Neutrophil (primary cell): ENCODE results near the gene RASA1.

Experiments used
- H3K27ac ChIP-seq: fragments of 200-600 bp; sonication (generic); 2 replicates; pipeline ENCODE4 v1.5.1; 2016; ENCODE audit warnings: mild to moderate bottlenecking, moderate library complexity
- H3K27me3 ChIP-seq: fragments of 200-600 bp; sonication (generic); 2 replicates; pipeline ENCODE4 v1.6.0; 2016; ENCODE audit warnings: mild to moderate bottlenecking
- H3K36me3 ChIP-seq: fragments of 200-600 bp; sonication (generic); 2 replicates; pipeline ENCODE4 v1.5.1; 2017
- H3K4me1 ChIP-seq, 2 experiments: fragments of 200-600 bp in 1 of 2; sonication (generic) in 1 of 2; 1 replicate in 1 of 2; 2 replicates in 1 of 2; pipeline versions ENCODE4 v1.5.1 to v1.6.1; 2013 to 2016; ENCODE audit warnings: low read depth in 1 of 2, low read length in 1 of 2, mild to moderate bottlenecking in 1 of 2, moderate library complexity in 1 of 2; ENCODE audit not compliant: control insufficient read depth in 1 of 2, insufficient read depth in 1 of 2
- H3K4me3 ChIP-seq, 2 experiments: fragments of 200-600 bp in 1 of 2; sonication (generic) in 1 of 2; 1 replicate in 1 of 2; 2 replicates in 1 of 2; pipeline ENCODE4 v1.5.1; 2013 to 2016; ENCODE audit warnings: low read depth in 1 of 2, low read length in 1 of 2, mild to moderate bottlenecking in 1 of 2, moderate library complexity in 1 of 2
- H3K9me3 ChIP-seq: fragments of 200-600 bp; sonication (generic); 2 replicates; pipeline ENCODE4 v1.5.1; 2016
- TF ChIP-seq, protein P1 (sequence below): fragments of 200-600 bp; sonication (generic); IDR thresholded peaks from 2 replicates; pipeline ENCODE4 v1.5.1; 2016; ENCODE audit warnings: antibody characterized with exemption

Gene RASA1

DNA sequence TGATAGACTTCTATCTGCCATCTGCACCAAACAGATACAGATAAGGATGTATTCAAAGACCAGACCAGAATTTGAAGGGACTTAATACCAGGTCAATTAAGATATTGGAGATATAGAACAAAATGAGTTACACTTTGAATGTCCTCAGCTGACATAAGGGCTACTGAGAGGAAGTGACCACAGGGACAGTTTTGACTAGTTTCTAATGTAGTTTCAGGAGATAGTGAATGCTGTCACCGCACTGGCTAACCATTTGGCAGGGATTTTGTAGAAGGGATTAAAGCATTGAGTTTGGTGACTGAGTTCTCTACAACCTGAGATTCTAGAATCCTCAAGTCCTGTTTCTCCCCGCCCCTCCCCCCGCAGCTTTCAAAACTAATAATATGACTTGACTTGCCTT lies 122.4 kb downstream of the RASA1 start:
- H3K36me3 ChIP-seq: peaks cover 89% of the 10 kb centered on the region
- TF ChIP-seq, protein P1, sequence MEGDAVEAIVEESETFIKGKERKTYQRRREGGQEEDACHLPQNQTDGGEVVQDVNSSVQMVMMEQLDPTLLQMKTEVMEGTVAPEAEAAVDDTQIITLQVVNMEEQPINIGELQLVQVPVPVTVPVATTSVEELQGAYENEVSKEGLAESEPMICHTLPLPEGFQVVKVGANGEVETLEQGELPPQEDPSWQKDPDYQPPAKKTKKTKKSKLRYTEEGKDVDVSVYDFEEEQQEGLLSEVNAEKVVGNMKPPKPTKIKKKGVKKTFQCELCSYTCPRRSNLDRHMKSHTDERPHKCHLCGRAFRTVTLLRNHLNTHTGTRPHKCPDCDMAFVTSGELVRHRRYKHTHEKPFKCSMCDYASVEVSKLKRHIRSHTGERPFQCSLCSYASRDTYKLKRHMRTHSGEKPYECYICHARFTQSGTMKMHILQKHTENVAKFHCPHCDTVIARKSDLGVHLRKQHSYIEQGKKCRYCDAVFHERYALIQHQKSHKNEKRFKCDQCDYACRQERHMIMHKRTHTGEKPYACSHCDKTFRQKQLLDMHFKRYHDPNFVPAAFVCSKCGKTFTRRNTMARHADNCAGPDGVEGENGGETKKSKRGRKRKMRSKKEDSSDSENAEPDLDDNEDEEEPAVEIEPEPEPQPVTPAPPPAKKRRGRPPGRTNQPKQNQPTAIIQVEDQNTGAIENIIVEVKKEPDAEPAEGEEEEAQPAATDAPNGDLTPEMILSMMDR: no peak

DNA sequence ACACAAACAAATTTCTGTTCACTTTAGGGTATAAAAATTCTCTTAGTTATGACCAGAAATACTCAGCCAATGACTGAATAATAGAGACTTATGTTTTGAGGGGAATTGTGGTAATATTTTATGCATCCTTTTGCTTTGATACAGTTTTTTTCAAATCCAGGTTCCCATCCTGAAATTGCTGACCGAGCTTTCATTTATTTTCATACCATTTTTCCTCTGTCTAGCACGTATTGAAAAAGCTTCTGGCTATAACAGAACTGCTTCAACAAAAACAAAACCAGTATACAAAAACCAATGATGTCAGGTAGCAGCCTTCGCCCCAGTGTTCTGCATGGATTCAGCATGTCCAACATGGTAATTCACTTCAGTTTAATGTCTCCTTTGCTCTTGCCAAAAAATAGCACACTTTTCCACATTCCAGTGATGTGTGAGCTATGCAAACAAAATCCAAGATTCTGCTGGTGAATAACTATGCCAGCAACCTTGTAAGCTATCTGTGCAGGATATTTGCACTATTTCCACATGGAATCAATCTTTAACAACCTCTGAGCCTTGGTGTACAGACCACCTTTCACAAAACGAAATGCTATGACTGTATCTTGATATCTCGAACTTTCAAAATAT lies 123.0 kb downstream of the RASA1 start:
- Histone ChIP-seq H3K4me1 (peaks cover 13 to 14% of the 10 kb centered on the region in 2 experiments), H3K27ac (peak overlapping the region; percentile 1), H3K27me3 (no peaks in the 10 kb centered on the region), H3K36me3 (peaks cover 93% of the 10 kb centered on the region), H3K4me3 (no peak overlapping the region), H3K9me3 (no peaks in the 10 kb centered on the region)
- TF ChIP-seq, protein P1: no peak

More for the DNA sequence above, 122.4 kb downstream of the RASA1 start:
- Histone ChIP-seq H3K4me1 (peaks cover 13% of the 10 kb centered on the region in 2 experiments), H3K9me3 (no peaks in the 10 kb centered on the region), H3K27me3 (no peaks in the 10 kb centered on the region), H3K27ac (peak overlapping the region; percentile 8), H3K4me3 (no peak overlapping the region)

DNA sequence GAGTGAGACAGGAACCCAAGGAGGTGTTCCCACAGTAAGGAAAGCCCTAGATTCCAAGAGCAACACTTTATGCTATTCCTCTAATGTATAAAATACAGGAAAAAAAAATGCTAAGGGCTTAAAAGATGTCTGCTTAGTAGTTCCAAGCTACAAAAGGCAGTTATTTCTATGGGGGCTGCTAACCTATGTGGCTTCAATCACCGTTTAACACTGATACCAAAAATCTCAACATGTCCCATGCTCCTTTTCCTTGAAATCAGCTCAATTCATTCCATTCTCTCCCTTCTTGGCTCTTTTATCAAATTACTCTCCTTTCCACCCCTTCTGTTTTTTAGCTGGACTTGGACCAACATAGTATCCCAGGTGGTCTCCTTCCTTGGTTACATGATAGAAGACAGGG lies 124.5 kb downstream of the RASA1 start:
- Histone ChIP-seq H3K36me3 (peaks cover 95% of the 10 kb centered on the region), H3K9me3 (no peaks in the 10 kb centered on the region), H3K27ac (no peak overlapping the region), H3K4me1 (peaks cover 12 to 13% of the 10 kb centered on the region in 2 experiments), H3K4me3 (no peak overlapping the region), H3K27me3 (no peaks in the 10 kb centered on the region)
- TF ChIP-seq, protein P1: no peak

DNA sequence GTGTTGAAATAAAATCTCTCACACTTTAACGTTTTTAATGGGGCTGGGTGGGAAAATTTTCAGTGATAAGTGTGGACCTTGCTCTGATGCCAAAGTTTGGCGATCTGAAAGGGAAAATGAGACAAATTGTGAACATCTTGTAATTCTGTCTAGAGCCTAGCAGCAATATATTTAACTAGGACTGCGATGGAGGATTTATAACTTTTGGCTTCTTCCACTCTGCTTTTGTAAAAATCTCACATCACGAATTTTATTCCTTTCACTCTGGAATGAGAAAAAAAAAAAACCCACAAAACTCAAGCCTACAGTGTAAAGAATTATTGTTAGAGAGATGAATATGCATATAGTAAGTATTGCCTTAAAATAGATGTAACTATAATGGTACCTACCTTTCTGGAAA lies 125.1 kb downstream of the RASA1 start:
- no peak overlapping the region for H3K4me3 ChIP-seq
- no peaks in the 10 kb centered on the region for H3K9me3 ChIP-seq
- TF ChIP-seq, protein P1: no peak
- H3K36me3 ChIP-seq: peaks cover 95% of the 10 kb centered on the region
- peaks cover 12 to 13% of the 10 kb centered on the region in 2 experiments for H3K4me1 ChIP-seq
- no peak overlapping the region for H3K27ac ChIP-seq
- no peaks in the 10 kb centered on the region for H3K27me3 ChIP-seq

DNA sequence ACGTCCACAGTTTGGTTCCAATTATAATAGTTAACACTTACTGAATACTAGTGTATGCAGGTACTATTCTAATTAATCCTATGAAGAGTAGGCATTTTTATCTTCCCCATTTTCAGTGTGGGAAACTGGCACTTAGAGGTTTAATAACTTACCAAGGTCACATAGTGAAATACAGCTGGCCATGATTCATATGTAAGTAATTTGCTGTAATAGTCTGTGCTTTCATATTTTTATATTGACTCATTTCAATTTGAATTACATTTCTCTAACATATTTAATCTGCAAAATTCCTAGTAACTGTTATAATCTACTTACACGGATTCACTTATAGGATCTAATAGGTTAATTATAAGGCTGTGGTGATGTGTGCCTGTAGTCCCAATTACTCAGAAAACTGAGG lies 125.6 kb downstream of the RASA1 start:
- no peak overlapping the region for H3K4me3 ChIP-seq
- H3K27ac ChIP-seq: no peak overlapping the region
- peaks cover 95% of the 10 kb centered on the region for H3K36me3 ChIP-seq

More for the DNA sequence above, 125.6 kb downstream of the RASA1 start:
- peaks cover 12 to 13% of the 10 kb centered on the region in 2 experiments for H3K4me1 ChIP-seq
- TF ChIP-seq, protein P1: no peak
- no peaks in the 10 kb centered on the region for H3K27me3 ChIP-seq
- no peaks in the 10 kb centered on the region for H3K9me3 ChIP-seq
